Prostate gland (tissue), 2 donors: ENCODE results near the gene TOR1AIP1.

Experiments used
- CTCF ChIP-seq, 4 experiments: fragments of 200-600 bp in 2 of 4; fragments of 450-650 bp in 2 of 4; sonication (generic) in 2 of 4; IDR thresholded peaks; 1 replicate in 3 of 4; 2 replicates in 1 of 4; pipeline ENCODE4 v1.5.1; 2016 to 2019; ENCODE audit warnings: antibody characterized with exemption in 4 of 4, mild to moderate bottlenecking in 2 of 4, moderate library complexity in 2 of 4
- POLR2AphosphoS5 ChIP-seq: sonication (generic); formaldehyde crosslinking; IDR thresholded peaks from one replicate; pipeline ENCODE4 v1.6.1; 2017; ENCODE audit warnings: antibody characterized with exemption

DNA sequence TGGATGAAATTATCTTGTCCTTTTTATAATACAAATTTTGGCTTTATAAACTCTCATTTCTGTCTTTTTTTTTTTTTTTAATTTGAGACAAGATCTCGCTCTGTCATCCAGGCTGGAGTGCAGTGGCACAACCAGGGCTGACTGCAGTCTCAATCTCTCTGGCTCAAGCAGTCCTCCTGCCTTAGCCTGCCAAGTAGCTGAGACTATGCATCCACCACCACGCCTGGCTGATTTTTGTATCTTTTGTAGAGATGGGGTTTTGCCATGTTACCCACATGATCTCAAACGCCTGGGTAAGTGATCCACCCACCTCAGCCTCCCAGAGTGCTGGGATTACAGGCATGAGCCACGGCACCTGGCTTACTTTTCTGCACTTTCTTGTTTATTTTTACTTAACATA is 7.5 kb downstream of the TOR1AIP1 start:
- no peak for TF ChIP-seq CTCF (IDR thresholded peaks at IDR 0.05)
- no peak for TF ChIP-seq POLR2AphosphoS5
